Kidney epithelial cell (primary cell): ENCODE results near the gene CDC14B. TPM values are rescaled to one million over a fixed set of nuclear protein-coding genes. Genes with fewer than 3 reads are reported as not detected.

Experiments
- DNase-seq: peaks from one replicate; pipeline ENCODE4 v3.0.0-alpha.2; 2010; ENCODE audit warnings: low read depth
- H3K27me3 ChIP-seq: 2 replicates; pipeline ENCODE4 v1.6.0; 2011; ENCODE audit warnings: low read length; ENCODE audit not compliant: control insufficient read depth, insufficient read depth
- H3K36me3 ChIP-seq: 2 replicates; pipeline ENCODE4 v1.5.1; 2011; ENCODE audit warnings: low read length; ENCODE audit not compliant: control insufficient read depth, insufficient read depth
- H3K4me3 ChIP-seq: 2 replicates; pipeline ENCODE4 v1.5.1; 2011; ENCODE audit warnings: low read depth, mild to moderate bottlenecking, control low read depth, low read length
- CTCF ChIP-seq: IDR thresholded peaks from 2 replicates; pipeline ENCODE4 v1.5.1; 2011; ENCODE audit warnings: mild to moderate bottlenecking, moderate library complexity, low read length, control low read depth, inconsistent platforms; ENCODE audit not compliant: insufficient read depth, poor library complexity, severe bottlenecking
- total RNA-seq: library from RNA; depleted of rRNA; stranded (reverse); fragments of >200 nt; gene quantifications from 2 replicates; pipeline ENCODE4 v1.2.3, GENCODE V29; 2015

CDC14B gene
- total RNA-seq, 1 donor from 2014 or later, result 25.5 TPM

- no peak overlapping the region for H3K4me3 ChIP-seq
- H3K36me3 ChIP-seq, result no peaks in the 10 kb centered on the region
- no peak for DNase-seq
- no peaks in the 10 kb centered on the region for H3K27me3 ChIP-seq
- no peak for TF ChIP-seq CTCF
These were observed 60.2 kb downstream of the CDC14B start for GRCh38 chr9:96559339-96559943.

GRCh38 chr9:96557921-96558320, 61.7 kb downstream of the CDC14B start:
- TF ChIP-seq CTCF, result no peak
- no peaks in the 10 kb centered on the region for H3K27me3 ChIP-seq
- no peaks in the 10 kb centered on the region for H3K36me3 ChIP-seq
- no peak for DNase-seq
- H3K4me3 ChIP-seq, result no peak overlapping the region

GRCh38 chr9:96556701-96557461, 62.8 kb downstream of the CDC14B start:
- no peak for TF ChIP-seq CTCF
- Histone ChIP-seq H3K36me3 (no peaks in the 10 kb centered on the region), H3K27me3 (no peaks in the 10 kb centered on the region), H3K4me3 (no peak overlapping the region)
- no peak for DNase-seq

- H3K4me3 ChIP-seq, result no peak overlapping the region
- TF ChIP-seq CTCF, result no peak
- no peak for DNase-seq
- no peaks in the 10 kb centered on the region for H3K27me3 ChIP-seq
- no peaks in the 10 kb centered on the region for H3K36me3 ChIP-seq
These were observed 63.9 kb downstream of the CDC14B start for GRCh38 chr9:96555567-96556386.

- DNase-seq, result no peak
- TF ChIP-seq CTCF, result no peak
- Histone ChIP-seq H3K27me3 (no peaks in the 10 kb centered on the region), H3K36me3 (no peaks in the 10 kb centered on the region), H3K4me3 (no peak overlapping the region)
These were observed 64.7 kb downstream of the CDC14B start for GRCh38 chr9:96554801-96555566.
